Liver (tissue), 2 donors: ENCODE results near the gene CD2.

Experiments used
- MAX ChIP-seq: IDR thresholded peaks from 2 replicates; pipeline ENCODE4 v1.6.1; 2016; ENCODE audit warnings: antibody characterized with exemption
- REST ChIP-seq: IDR thresholded peaks from 2 replicates; pipeline ENCODE4 v1.6.1; 2016; ENCODE audit warnings: antibody characterized with exemption, mild to moderate bottlenecking
- TAF1 ChIP-seq: conservative IDR thresholded peaks from 2 replicates; pipeline ENCODE4 v1.6.1; 2016; ENCODE audit warnings: antibody characterized with exemption, mild to moderate bottlenecking
- donor health status: healthy.

GRCh38 chr1:116735246-116735645 is 19.0 kb upstream of the CD2 start:
- TF ChIP-seq REST: no peak
- TF ChIP-seq MAX: no peak
- no peak for TF ChIP-seq TAF1
